GM19468 (cell line): ENCODE data around the gene ISCA1.

Experiments used
- ATAC-seq: cut with Tn5 transposase; IDR thresholded peaks from one replicate; pipeline ENCODE4 v1.9.1; 2021; ENCODE audit warnings: mild to moderate bottlenecking, moderate library complexity, moderate number of reproducible peaks; ENCODE audit not compliant: unreplicated experiment; ENCODE audit errors: extremely low read depth

Gene ISCA1

DNA sequence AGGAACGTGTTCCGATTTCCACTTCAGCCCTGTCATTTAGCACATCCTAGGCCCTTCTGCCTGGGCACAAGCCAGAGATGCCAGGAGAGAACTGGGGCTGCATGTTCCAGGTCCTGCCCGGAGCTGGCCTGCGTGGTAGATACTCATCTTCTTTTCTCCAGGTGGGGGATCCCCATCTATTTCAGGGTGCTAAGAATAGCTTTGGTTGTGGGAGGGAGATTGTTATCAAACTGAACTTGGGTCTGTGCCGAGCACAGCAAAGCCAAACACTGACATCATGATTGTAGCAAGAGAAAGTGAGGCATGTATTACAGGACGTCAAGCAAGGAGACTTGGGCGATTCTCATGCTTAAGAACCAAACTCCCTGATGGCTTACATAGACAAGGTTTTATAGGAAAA is 41.1 kb downstream of the ISCA1 start:
- ATAC-seq = no peak

GRCh38 chr9:86238861-86239770 is 43.2 kb downstream of the ISCA1 start:
- ATAC-seq = no peak

DNA sequence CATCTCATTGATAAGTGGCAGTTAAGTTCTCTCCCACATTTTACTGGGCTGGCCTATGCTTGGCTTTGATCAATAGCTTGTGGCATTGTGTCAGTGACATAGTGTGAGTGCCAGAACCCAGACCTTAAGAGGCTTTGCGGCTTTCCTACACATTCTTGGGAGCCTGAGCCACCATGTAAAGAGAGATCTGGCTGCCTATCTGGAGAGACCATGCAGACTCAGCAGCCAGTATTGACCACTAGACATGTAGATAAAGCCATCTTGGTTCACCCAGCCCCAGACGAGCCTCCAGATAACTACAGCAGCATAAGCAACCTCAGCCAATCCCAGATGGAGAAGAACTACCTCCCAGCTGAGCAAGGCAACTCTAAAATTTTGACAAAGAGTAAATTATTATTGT is 51.5 kb downstream of the ISCA1 start:
- no peak for ATAC-seq

- ATAC-seq = no peak
Observed at GRCh38 chr9:86222667-86223066, 59.7 kb downstream of the ISCA1 start.

- ATAC-seq = no peak
Observed at GRCh38 chr9:86219606-86220005, 62.7 kb downstream of the ISCA1 start.

- ATAC-seq = no peak
Observed at GRCh38 chr9:86217076-86217755, 65.1 kb downstream of the ISCA1 start.
